Fibroblast of lung (primary cell): ENCODE results near the gene CARD10.

ENCODE experiments used
- EZH2 ChIP-seq: IDR thresholded peaks from 2 replicates; pipeline ENCODE4 v1.5.1; 2012; ENCODE audit warnings: low read length, control low read depth, mild to moderate bottlenecking; ENCODE audit errors: missing control alignments
- TF ChIP-seq, protein P1 (sequence below), 2 donors: IDR thresholded peaks in 1 of 2; conservative IDR thresholded peaks in 1 of 2; 1 replicate in 1 of 2; 2 replicates in 1 of 2; pipeline ENCODE4 v1.5.1; 2011 to 2012; ENCODE audit warnings: low read length in 2 of 2, control low read depth in 1 of 2, inconsistent platforms in 1 of 2, low read depth in 1 of 2, mild to moderate bottlenecking in 1 of 2

DNA sequence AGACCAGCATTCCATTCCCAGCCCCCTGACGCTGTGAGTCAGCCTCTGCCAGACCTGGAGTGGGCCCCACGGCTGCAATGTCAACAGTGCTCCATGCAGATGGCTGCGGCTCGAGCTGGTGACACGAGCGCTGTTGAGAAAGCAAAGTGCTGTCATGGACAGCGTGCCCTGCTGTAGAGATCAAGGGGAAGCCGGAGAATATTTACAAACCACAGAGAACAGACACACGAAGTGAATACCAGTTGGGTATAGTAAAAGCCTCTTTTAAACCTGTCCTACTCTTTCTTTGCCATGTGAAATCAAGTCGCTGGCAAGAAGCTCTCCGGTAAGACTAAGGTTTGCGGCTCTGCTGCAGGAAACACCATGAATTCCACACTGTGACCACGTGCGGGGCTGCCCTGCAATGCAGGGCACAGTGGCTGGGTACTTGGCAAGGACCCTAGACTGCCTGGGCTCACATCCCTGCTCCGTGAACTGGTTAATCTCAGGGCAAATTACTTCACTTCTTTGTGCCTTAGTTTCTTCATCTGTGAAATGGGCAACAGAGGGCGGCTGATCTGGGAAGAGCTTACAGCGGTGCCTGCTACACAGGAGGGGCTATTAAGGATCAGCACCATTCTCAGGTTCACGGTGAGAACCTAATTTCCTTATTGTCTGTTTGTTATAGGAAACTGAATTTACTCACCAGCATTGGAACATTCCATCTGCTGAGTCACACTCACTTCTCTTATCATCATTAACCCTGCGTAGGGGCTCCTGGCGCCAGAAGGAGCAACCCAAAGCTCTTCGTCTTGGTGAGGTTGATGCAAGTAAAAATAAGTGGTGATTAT lies 64.1 kb downstream of the CARD10 start:
- TF ChIP-seq, protein P1, sequence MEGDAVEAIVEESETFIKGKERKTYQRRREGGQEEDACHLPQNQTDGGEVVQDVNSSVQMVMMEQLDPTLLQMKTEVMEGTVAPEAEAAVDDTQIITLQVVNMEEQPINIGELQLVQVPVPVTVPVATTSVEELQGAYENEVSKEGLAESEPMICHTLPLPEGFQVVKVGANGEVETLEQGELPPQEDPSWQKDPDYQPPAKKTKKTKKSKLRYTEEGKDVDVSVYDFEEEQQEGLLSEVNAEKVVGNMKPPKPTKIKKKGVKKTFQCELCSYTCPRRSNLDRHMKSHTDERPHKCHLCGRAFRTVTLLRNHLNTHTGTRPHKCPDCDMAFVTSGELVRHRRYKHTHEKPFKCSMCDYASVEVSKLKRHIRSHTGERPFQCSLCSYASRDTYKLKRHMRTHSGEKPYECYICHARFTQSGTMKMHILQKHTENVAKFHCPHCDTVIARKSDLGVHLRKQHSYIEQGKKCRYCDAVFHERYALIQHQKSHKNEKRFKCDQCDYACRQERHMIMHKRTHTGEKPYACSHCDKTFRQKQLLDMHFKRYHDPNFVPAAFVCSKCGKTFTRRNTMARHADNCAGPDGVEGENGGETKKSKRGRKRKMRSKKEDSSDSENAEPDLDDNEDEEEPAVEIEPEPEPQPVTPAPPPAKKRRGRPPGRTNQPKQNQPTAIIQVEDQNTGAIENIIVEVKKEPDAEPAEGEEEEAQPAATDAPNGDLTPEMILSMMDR (conservative IDR thresholded peaks at IDR 0.05 in 1 of 2, IDR thresholded peaks at IDR 0.05 in 1 of 2; ENCODE audit: low read depth in 1 of 2, low read length in 2 of 2), result no peak
- no peak for TF ChIP-seq EZH2
